Left ventricle myocardium inferior (tissue), 1 donor: ENCODE results near the gene DFFB. TPM values are rescaled to one million over a fixed set of nuclear protein-coding genes. Genes with fewer than 3 reads are reported as not detected.

ENCODE experiments used
- DNase-seq: peaks from one replicate; pipeline ENCODE4 v3.0.0-alpha.2; 2020
- H3K27ac ChIP-seq: fragments of 200-600 bp; replicated peaks from 2 replicates; pipeline ENCODE4 v1.8.0; 2021
- H3K27me3 ChIP-seq: fragments of 200-600 bp; 2 replicates; pipeline ENCODE4 v1.8.0; 2021; ENCODE audit warnings: low read depth
- H3K36me3 ChIP-seq: fragments of 200-600 bp; 2 replicates; pipeline ENCODE4 v1.8.0; 2021
- H3K4me1 ChIP-seq: fragments of 200-600 bp; 2 replicates; pipeline ENCODE4 v1.8.0; 2021
- H3K4me3 ChIP-seq: fragments of 200-600 bp; 2 replicates; pipeline ENCODE4 v1.8.0; 2021; ENCODE audit warnings: mild to moderate bottlenecking, moderate library complexity
- H3K9me3 ChIP-seq: fragments of 200-600 bp; replicated peaks from 2 replicates; pipeline ENCODE4 v1.8.0; 2021
- CTCF ChIP-seq: fragments of 200-600 bp; IDR thresholded peaks from 2 replicates; pipeline ENCODE4 v1.8.0; 2021; ENCODE audit warnings: antibody characterized with exemption, mild to moderate bottlenecking, borderline replicate concordance
- intact Hi-C: fragments of 100-400 bp; cut with micrococcal nuclease; formaldehyde crosslinking; loops from one replicate; pipeline ENCODE4 v1.11.0; 2022
- total RNA-seq: library from RNA; stranded (reverse); fragmentation: NEBNext Ultra II Directional; extraction: Animal tissue kit (Norgen Biotek cat#: 25700); gene quantifications from one replicate; pipeline ENCODE4 v1.2.1, GENCODE V29; 2021
- donor health status: DM: no; HTN: yes; CAD: no; lungs with severe emphysema.

DFFB gene
- total RNA-seq, 1 donor from 2014 or later = 3.3 TPM

GRCh38 chr1:3824650-3825049, 32.6 kb upstream of the DFFB start:
- no peaks in the 10 kb centered on the region for H3K9me3 ChIP-seq
- no peak overlapping the region for H3K4me3 ChIP-seq
- H3K36me3 ChIP-seq = peaks cover 97% of the 10 kb centered on the region
- H3K27me3 ChIP-seq = no peaks in the 10 kb centered on the region
- H3K4me1 ChIP-seq = no peaks in the 10 kb centered on the region
- intact Hi-C loops = no loop called here
- no peak for DNase-seq
- no peak overlapping the region for H3K27ac ChIP-seq
- TF ChIP-seq CTCF = no peak

GRCh38 chr1:3825356-3825755, 31.9 kb upstream of the DFFB start:
- DNase-seq = no peak

GRCh38 chr1:3827813-3828307, 29.4 kb upstream of the DFFB start:
- no peaks in the 10 kb centered on the region for H3K4me1 ChIP-seq
- H3K27me3 ChIP-seq = no peaks in the 10 kb centered on the region
- peaks cover 96% of the 10 kb centered on the region for H3K36me3 ChIP-seq
- no peak overlapping the region for H3K4me3 ChIP-seq
- no peak overlapping the region for H3K27ac ChIP-seq
- intact Hi-C loops = no loop called here
- H3K9me3 ChIP-seq = no peaks in the 10 kb centered on the region
- no peak for DNase-seq
- no peak for TF ChIP-seq CTCF

More at GRCh38 chr1:3825356-3825755, 31.9 kb upstream of the DFFB start:
- intact Hi-C loops = no loop called here
- Histone ChIP-seq H3K4me3 (no peak overlapping the region), H3K27me3 (no peaks in the 10 kb centered on the region), H3K36me3 (peaks cover 97% of the 10 kb centered on the region), H3K4me1 (no peaks in the 10 kb centered on the region), H3K9me3 (no peaks in the 10 kb centered on the region), H3K27ac (no peak overlapping the region)
- no peak for TF ChIP-seq CTCF

- peaks cover 94% of the 10 kb centered on the region for H3K36me3 ChIP-seq
- H3K4me3 ChIP-seq = no peak overlapping the region
- no peaks in the 10 kb centered on the region for H3K9me3 ChIP-seq
- no peak for DNase-seq
- H3K27me3 ChIP-seq = no peaks in the 10 kb centered on the region
- intact Hi-C loops = no loop called here
- no peak overlapping the region for H3K27ac ChIP-seq
- no peaks in the 10 kb centered on the region for H3K4me1 ChIP-seq
- TF ChIP-seq CTCF = no peak
Observed at GRCh38 chr1:3828391-3828790, 28.9 kb upstream of the DFFB start.

GRCh38 chr1:3831689-3832088, 25.6 kb upstream of the DFFB start:
- no peaks in the 10 kb centered on the region for H3K9me3 ChIP-seq
- no peaks in the 10 kb centered on the region for H3K4me1 ChIP-seq
- intact Hi-C loops = no loop called here
- peaks cover 94% of the 10 kb centered on the region for H3K36me3 ChIP-seq
- no peak overlapping the region for H3K4me3 ChIP-seq
- no peak for TF ChIP-seq CTCF
- no peak for DNase-seq
- H3K27me3 ChIP-seq = no peaks in the 10 kb centered on the region
- H3K27ac ChIP-seq = no peak overlapping the region

- H3K27me3 ChIP-seq = no peaks in the 10 kb centered on the region
- H3K27ac ChIP-seq = no peak overlapping the region
- intact Hi-C loops = no loop called here
- H3K4me3 ChIP-seq = no peak overlapping the region
- TF ChIP-seq CTCF = no peak
- H3K36me3 ChIP-seq = peaks cover 94% of the 10 kb centered on the region
- DNase-seq = no peak
- no peaks in the 10 kb centered on the region for H3K4me1 ChIP-seq
- H3K9me3 ChIP-seq = peaks cover 11% of the 10 kb centered on the region
Observed at GRCh38 chr1:3834701-3835100, 22.6 kb upstream of the DFFB start.
